Activated gamma-delta T cell treated with anti-CD3 and anti-CD28 coated beads, Interleukin-2, amount 50 U/mL, for 16 hours (primary cell): Measurements from ENCODE around the gene RAPGEF3.
A peak's percentile ranks its signal among the peaks of the same experiment; 100 is the strongest.

Source experiments
- DNase-seq: peaks from one replicate; pipeline ENCODE4 v3.0.0-alpha.2; 2020; ENCODE audit warnings: low read depth

RAPGEF3 gene

DNA sequence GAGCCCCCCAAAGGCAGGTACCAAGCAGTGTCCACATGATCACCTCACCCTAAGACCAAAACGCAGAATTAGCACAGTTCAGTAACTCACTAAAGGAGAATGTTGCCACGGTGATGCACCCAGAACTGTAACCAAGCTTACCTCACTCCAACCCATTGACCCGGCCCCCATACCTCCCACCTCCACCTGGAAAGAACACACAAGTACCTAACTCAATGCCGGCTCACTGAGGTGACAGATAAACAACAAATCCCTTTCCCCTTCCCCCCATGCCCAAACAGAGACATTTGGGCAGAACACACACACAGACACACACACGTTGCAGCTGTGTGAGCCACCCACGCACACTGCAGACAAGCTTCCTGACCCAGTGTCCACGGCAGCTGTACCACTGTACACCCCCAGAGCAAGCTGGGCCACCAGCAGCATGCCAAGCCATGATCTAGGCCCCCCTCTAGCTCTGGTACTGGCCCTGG, 1.3 kb downstream of the RAPGEF3 start:
- DNase-seq: no peak

DNA sequence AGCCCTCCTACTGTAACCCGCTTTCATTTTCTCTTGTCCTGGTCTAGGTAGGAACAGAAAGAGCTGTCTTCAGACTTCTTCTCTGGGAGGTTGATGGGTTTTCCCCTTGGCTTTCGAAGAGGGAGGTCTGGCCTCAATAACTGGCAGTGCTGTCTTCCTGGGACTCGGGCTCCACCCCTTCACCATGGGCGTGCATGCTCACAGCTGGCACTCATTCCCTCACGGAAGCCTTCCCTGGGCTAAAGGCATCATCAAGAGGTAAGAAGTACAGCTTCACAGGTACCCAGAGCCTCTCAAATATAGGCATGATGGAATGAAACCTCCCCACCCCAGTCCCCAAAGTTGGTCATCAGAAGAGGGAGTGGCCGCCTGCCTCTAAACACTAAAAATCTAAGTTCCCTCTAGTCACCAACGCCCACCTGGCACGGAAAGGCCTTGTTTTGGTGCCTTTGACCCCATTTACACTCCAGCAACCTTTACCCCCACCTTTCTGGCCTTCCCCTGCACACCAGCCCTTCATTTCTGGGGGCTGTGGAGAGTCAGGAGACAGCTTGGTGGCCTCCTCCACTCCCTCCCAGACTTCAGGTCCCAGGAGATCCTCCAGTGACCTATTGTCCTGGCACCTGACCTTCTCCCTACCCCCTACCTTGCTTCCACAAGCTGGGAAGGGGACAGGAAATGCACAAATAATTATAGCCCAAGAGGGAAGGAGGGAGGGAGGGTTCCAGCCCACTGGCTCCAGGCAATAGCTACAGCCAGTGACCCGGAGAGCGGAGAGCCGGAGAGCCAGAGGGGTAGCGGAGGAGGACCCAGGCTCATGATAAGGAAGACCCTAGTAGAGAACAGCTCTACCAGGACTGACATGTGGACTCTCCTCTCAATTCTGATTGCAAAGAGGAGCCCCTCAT, 2.8 kb downstream of the RAPGEF3 start:
- no peak for DNase-seq

DNA sequence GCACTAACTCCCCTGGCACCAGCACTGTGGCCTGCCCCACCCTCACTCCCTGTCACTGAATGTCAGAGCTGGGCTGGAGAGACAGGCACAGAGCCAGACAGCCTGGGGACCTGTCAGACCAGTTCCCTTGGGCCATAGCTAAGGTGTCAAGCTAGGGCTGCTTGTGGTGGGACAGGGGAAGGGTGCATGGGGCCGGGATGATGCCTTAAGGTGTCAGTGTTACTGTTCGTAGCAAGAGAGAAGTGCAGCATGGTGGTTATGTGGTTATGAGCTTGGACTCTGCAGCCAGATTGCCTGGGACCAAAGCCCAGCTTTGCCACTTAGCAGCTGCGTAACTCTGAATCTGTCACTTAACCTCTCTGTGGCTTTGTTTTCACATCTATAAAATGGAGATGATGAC, 3.8 kb downstream of the RAPGEF3 start:
- DNase-seq: no peak

DNA sequence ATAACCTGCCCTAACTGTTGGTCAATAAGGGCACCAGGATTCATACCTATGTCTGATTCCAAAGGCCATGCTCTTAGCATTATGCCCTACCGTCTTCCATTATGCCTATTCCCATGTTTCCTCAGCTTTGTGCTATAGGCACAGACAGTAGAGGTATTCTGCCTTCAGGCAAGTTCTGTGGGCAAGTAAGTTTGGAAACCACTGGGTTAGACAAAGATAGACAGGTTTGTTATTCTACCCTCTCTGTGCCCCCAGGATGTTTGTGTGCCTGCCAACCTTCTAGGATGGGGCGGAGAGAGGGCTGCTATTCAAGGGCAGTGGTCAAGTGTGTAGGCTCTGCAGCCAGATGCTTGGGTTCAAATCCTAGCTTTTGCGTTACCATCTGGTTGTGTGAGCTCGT, 4.6 kb downstream of the RAPGEF3 start:
- no peak for DNase-seq

DNA sequence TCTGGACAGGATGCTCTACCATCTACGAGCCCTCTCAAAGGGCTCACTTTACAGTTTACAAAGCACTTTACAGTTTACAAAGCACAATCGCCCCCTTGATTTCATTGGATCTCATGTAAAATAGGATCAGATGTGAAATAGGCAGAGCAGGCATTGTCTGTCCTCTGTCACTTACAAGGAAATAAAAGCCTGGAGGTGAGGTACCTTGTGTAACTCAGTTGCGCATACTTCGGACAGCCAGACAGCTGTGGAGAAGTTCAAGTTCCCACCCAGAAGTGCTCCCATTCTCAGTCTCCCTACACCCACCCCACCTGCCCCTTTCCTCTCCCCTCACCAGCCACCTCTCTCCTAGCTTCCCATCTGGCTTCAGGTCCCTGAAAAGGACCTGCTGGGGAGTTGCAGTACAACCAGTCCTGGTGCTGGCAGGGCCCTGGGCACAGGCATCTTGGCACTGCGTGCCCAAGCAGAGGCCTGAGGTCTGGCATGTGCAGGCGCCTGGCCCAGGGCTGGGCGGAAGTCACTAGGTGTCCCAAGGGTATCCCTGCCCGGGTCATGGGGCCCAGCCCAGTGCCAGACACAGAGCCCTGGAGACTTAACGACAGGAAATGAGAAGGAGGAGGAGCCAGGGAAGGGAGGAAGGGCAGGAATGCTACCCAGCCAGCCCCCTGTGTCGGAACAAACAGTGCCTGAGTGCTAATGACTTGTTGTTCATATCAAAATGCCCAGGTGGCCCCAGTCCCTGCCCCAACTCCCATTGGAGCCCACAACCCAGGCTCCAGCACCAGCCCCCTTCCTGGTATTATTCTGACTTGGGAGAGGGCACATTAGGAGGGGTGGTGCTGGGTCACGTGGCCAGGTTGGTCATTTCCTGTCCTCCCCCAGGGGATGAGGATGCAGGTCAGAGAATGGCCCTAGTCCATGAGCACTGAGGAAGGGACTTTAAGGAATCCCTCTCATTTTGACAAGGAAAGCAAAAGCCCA, 5.4 kb downstream of the RAPGEF3 start:
- no peak for DNase-seq

DNA sequence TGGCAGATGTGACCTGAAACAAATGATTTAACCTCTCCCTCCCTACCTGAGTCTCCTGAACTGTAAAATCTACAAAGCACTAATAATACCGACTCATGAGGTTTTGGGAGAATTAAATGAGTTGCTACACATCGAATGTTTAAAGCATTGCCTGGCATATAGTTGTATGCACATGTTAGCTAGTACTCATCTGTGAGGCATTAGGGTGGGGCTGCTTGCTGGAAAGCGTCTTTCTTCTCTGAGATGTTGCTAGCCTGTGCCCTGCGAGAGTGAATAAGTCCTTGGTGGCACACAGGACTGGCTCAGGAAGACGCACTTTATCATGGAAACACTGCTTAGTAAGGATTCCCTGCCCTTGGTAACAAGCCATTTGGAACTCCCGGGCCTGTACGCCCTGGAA, 6.1 kb downstream of the RAPGEF3 start:
- no peak for DNase-seq

DNA sequence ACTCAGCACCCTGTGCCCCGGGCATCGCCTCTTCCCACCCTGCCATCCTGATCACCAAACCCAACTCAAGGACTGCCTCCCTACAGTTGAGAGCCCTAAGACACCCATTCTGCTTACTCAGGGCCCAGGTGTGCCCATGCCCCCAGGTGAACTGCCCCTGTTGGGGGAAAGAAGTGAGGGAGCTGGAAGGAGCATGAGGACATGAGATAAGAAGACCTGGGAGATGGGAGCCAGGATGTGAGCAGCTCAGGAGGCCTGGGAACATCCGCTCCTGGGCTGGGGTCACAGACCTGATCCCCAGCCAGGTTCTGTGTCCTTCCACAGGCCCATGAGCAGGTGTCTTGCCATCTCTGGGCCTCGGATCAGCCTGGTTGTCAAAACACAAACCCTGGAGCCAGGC, 6.6 kb downstream of the RAPGEF3 start:
- DNase-seq: no peak

DNA sequence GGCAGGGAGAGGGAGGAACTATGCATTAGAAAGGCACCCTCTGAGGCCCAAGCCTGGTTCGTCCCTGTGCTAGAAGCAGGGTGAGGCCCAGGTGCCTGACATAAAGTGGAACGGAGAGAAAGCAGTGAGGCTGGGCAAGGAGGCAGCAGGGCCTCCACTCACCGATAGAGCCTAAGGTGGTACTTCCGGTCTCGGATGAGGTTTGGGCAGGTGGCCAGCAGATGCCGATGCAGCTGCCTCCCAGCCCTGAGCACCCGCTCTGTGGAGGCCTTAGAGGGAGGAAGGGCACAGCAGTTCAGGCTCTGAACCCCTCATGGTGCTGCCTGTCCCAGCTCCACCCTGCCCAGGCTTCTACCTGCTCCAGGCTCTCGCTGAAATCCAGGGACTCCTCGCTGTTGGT, 7.1 kb downstream of the RAPGEF3 start:
- DNase-seq: no peak

DNA sequence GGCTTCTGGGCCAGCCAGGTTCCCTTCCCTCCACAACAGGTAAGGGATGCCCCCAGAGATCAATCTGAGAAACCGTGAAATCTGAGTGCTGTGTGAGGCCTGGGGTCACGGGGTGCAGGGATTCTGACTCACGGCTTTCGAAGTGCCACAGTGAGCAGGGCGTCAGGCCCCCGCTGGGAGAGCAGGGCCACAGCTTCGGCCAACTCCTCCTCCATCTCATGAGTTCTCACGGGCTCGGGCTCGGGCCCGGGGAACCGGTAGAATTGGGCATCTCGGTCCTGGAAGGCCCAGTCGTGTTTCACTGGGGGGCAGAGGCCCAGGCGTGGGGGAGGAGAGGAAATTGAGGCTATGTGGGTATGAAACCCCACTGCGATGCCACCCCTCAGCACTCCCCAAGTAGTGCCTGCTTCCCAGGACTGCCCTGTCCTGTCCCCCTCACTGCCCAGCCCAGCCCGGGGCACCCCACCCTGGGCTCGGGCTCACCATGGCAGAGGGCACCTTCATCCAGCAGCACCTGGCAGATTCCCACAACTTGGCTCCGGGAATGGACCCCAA, 7.7 kb downstream of the RAPGEF3 start:
- DNase-seq: no peak

DNA sequence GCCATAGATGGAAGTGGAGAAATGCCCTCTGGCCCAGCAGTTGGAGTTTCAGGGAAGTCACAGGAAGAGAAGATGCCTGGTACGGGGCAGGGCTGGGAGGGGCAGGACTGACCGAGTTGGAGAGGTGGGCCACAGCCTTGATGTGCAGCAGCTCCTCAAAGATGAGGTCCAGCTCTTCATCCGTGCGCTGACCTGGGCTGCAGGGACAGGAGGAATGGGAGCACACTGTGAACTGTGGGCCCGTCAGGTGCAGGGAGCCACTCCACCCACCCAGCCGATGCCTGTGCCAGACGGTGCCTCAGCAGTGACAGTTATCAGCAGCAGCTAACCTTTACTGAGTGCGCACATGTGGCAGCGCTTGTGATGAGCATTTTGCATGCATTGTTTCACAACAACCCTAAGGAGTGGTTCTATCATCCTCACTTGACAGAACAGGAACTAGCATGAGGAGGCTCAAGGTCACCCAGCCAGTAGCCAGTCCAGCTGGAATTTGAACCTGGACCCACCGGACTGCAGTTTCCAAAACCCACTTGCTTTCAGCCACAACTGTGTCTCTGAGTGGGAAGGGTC, 8.4 kb downstream of the RAPGEF3 start:
- no peak for DNase-seq

DNA sequence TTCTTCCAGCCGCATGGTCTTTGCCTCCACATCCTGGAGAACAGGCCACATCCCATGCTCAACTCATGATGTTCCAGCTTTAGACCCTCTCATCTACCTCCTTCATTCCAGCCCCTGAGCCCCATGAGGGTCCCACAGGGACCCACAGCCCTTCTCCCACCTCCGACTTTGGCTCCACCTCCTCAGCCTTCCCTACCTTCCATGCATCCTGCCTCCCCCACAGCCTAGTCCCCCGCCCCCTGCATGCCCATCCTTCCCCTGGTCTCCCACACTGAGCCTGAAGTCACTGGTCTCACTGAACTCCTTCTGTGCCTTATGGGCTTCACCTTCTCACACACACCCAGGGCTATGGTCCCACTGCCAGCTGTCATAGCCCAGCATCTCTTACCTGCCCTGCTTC, 9.8 kb downstream of the RAPGEF3 start:
- DNase-seq: no peak

DNA sequence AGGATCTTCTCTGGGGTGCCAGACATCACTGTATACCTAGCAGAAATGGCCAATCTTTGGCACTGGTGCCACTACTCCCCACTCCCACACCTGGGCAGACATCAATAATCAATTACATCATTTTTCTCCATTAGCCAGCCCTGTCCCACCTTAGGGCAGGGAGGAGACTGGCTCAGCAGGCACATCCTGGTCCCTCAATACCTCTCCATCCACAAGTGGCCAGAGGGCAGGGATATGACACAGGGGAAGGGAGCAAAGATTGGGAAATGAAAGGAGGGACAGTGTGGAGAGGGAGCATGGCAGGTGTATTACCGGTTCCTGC, 10.2 kb downstream of the RAPGEF3 start:
- no peak for DNase-seq

DNA sequence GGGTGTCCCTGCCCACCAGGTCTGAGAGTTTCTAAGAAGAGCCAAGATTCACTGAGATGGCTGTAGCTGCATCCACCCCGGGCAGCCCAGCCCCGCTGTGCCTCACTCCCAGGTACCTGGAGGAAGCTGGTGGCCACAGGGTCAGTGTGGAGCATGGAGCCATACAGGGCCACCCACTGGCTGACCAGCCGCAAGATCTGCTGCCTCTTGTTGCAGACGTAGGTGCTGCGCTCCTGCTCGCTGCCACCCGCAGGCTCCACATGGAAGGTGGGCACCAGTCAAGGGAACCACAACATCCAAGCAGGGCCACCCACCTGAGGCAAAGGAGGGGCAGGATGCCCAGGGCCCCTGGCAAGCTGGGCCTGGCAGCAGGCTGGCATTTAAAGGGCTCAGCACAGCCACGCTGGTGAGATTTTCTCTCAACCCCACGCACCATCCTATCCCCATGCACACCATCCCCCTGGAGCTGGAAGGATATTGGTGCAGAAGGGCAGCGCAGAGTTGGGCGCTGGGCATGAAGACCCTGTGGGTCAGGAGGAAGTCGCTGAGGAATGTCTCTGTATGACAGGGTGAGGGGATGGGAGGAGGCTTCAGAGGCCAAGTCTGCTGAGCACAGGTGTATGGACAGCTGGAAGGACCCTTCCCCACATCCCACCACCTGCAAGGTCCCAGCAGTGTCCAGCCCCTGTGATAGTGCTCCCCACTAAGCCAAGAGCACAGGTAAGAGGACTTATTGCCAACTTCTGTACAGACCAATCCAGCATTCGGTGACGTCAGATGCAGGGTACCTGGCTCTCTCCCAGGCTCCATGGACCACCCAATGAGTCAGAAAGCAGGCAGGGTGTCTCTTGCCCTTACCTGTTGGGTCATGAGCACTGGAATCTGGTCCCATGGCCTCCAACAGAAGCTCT, 10.8 kb downstream of the RAPGEF3 start:
- DNase-seq: no peak

DNA sequence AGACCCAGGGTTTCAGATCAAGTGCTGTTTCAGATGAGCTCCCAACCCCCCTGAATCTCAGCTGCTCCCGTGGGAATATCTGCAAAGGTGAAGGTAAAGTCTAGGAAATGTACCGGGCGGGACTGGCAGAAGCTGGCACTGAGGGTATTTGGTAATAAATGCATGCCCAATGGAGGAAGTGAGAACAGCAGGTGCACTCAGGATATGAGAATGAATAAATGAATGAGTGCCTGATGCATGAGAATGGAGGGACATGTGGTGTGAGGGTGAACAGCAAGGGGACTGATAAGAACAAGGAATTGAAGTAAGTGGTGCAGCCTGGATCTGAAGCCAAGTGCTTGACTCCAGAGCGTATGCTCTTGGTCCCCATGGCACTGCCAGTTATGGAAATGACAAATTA, 11.6 kb downstream of the RAPGEF3 start:
- no peak for DNase-seq

DNA sequence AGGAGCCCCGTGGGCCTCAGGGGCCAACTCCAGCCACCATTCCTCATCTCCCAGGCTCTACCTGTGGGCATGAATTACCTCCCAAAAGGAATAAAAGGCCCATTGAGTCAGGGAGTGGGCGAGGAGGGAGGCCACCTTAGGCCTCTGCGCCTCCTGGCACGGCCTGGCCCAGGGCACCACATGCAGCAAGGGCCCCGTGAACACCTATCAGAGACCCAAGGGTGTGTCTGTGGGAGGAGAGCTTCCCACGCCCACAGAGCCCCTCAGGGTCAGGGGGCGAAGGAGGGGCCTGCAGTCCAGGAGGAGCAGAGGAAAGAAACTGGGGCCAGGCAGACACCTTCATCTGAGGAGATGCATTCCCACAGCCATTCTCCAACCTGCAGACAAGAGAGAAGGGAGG, 12.2 kb downstream of the RAPGEF3 start:
- no peak for DNase-seq

DNA sequence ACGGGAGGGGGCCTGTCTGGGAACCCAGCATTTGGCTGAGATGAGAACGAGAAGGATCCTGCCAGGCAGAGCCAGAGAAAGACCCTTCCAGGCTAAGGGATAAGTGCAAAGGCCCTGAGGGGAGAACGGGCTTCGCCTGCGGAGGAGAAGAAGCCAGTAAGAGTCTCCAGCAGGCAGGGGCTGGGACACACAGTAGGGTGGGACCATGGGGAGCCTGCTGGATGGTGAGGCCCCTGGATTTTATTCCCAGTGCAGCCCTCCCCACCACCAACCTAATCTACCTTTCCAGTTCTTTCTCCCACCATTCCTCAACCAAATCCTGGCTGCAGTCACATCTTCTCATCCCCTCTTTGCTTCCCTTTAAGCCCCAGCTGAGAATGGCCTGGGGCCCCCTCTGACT, 12.6 kb downstream of the RAPGEF3 start:
- DNase-seq: no peak

DNA sequence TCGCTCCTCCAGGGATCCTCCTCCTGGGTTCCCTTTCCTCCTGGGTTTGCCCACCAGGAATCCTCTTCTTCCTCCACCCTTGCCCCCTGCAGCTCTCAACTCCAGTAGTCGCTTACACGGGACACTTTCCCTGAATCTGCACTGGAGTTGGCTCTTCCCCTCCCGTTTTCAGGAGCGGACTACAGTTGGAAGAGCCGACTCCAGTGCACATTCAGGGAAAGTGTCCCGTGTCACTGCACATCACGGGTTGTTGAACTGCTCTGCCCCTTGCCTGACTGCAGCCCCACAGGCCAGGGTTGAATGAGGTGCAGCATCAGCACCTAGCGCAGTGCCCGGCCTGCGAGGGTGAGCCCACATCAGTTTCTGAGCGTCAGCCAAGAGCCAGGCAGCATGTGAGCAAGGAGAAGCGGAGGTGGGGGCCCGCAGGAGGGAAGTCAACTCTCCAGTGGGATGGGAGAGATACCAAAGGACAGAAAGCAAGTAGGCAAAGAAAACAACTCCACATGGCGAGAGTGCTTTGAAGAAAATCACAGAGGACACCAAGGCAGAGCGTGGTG, 13.1 kb downstream of the RAPGEF3 start:
- no peak for DNase-seq

DNA sequence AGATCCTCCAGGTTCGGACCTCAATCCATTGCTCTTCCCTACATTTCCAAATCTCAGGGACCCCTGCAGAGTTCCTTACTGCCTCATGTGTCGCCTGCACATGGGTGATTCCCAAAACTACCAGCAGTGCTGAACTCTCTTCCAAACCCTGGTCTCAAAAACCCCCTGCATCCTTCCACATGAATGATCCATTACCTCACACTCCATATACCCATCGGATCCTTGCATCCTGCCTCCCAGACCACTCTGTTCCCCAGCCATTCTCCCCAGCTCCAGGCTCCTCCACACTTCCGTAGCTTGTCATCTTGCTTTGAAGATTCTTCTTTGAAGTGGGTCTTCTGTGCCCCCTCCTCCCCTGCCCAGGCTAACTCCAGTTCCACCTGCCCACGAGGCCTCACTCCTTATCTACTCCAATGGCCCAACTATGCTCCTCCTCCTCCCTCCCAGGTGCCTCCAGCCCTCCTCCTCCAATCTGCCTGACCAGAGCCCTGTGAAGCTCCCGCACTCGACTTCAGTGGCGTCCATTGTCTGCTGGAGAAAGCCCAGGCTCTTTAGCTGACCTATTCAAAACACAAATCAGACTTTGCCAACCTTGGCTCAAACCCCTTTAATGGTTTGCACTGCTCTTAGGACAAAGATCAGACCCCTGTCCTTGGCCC, 13.8 kb downstream of the RAPGEF3 start:
- no peak for DNase-seq

DNA sequence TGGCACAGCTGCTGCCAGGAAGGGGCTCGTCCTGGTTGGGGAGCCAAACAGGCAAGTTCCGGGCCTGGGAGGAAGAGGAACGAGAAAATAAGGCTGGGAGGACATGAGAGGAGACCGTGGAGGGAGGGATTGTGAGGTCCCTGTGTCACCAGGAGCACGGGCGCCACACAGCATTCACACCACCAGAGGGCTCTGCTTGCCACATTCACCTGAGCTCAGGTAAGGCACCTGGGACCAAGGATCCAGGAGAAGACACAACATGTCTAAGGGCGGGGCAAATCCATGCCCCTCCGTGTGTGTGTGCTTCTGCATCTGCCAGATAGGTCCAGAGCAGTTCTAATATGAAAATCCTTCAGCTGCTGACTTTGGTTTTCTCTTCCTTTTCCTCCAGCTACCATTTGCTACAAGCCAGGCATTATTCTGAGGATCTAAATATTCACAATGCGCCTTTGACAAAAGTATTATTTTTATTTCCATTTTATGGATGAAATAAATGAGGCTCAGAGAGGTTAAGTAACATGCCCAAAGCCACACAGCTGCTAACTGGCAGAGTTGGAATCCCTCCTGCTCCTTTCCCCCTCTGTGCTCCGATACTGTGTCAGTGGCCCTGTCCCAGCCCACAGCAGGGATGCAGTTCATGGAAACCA, 14.6 kb downstream of the RAPGEF3 start:
- DNase-seq: peak; percentile 35

DNA sequence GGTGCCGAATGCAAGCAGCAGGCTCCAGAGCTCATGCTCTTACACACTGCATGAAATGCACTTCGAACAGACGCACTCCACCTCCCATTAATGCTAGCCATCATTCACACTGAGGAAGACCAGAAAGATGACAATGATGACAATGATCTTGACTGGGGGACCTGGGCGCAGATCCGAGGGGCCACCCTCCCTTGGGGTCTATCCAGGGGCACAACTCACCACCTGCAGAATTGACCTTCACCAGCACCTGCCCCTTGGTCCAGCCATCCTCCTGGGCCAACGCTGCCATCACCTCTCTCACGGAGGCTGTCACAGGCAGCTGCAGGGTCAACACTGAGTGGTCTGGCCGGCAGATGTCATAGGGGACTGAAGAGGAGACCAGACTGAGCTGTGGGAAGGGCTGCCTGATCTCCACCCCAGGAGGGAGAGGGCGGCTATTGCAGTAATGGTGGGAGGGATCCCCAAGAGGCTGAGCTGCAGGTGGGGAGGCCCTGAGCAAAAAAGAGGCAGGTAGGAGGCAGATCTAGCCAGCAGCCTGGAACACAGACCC, 15.3 kb downstream of the RAPGEF3 start:
- DNase-seq: no peak
